Measurements from ENCODE around the gene SYF2.

SYF2 gene

DNA sequence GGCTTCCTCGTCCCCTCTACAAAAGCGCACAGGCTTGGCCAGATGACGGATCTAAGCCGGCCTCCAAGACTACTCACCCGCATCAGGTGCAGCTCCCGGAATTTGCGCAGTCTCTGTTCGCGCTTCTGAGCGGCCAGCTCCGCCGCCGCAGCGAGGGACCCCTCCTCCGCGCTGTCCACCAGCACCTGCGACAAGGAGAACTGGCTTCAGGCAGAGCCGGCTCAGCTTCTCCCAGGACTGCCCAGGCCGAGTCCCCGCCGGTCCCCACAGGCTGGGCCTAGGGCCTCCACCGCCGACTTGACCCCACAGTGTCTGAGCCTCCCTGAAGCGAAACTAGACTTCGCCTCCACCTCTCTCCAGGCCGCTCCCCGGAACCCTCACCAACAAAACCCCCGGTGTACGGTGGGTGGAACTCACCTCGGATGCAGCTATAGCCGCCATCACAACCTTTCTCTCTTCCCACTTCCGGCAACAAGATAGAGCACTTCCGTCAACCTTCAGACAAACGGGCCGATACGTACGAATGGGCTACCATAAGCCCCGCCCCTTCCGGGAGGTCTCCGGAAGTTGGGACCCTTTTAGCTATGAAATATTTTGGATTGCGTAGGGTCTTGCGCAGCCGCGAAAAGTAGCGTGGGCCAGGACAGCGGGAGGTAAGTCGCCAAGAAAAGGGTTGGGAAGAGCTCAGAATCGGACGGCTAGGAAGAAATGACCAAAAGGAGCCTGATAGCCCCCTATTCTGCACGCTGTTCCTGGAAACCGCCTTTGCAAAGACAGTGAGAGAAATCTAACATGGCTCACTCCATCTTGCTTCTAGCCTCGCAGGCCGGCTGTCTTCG, at the start of gene SYF2 (continued):
- TF ChIP-seq, protein P1, sequence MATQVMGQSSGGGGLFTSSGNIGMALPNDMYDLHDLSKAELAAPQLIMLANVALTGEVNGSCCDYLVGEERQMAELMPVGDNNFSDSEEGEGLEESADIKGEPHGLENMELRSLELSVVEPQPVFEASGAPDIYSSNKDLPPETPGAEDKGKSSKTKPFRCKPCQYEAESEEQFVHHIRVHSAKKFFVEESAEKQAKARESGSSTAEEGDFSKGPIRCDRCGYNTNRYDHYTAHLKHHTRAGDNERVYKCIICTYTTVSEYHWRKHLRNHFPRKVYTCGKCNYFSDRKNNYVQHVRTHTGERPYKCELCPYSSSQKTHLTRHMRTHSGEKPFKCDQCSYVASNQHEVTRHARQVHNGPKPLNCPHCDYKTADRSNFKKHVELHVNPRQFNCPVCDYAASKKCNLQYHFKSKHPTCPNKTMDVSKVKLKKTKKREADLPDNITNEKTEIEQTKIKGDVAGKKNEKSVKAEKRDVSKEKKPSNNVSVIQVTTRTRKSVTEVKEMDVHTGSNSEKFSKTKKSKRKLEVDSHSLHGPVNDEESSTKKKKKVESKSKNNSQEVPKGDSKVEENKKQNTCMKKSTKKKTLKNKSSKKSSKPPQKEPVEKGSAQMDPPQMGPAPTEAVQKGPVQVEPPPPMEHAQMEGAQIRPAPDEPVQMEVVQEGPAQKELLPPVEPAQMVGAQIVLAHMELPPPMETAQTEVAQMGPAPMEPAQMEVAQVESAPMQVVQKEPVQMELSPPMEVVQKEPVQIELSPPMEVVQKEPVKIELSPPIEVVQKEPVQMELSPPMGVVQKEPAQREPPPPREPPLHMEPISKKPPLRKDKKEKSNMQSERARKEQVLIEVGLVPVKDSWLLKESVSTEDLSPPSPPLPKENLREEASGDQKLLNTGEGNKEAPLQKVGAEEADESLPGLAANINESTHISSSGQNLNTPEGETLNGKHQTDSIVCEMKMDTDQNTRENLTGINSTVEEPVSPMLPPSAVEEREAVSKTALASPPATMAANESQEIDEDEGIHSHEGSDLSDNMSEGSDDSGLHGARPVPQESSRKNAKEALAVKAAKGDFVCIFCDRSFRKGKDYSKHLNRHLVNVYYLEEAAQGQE (tag by site-specific recombination; IDR thresholded peaks at IDR 0.05): peak; percentile 62
- TF ChIP-seq HOXC10 (CRISPR knock-in tag; IDR thresholded peaks at IDR 0.05) (no peak; the same call in 1 of the 2 replicates), ZNF350 (tag by site-specific recombination; IDR thresholded peaks at IDR 0.05) (no peak), ZBTB20 (tag by site-specific recombination; IDR thresholded peaks at IDR 0.05) (0 out of 2 replicates have a peak, but pooled peaks have one; percentile 13), ZFP69B (tag by site-specific recombination; IDR thresholded peaks at IDR 0.05) (0 out of 2 replicates have a peak, but pooled peaks have one; percentile 23), ZNF37A (tag by site-specific recombination; IDR thresholded peaks at IDR 0.05) (no peak), ZNF555 (tag by site-specific recombination; conservative IDR thresholded peaks at IDR 0.05) (no peak), ZNF624 (tag by site-specific recombination; IDR thresholded peaks at IDR 0.05) (no peak), ZNF473 (tag by site-specific recombination; IDR thresholded peaks at IDR 0.05) (no peak), SP3 (tag by site-specific recombination; IDR thresholded peaks at IDR 0.05) (peak; percentile 55), ZNF548 (tag by site-specific recombination; IDR thresholded peaks at IDR 0.05) (no peak), ZNF629 (tag by site-specific recombination; IDR thresholded peaks at IDR 0.05) (peak; percentile 91), ZNF174 (tag by site-specific recombination; IDR thresholded peaks at IDR 0.05) (no peak), ZNF121 (tag by site-specific recombination; IDR thresholded peaks at IDR 0.05) (no peak), ZNF514 (tag by site-specific recombination; IDR thresholded peaks at IDR 0.05) (no peak), ZBTB8A (tag by site-specific recombination; IDR thresholded peaks at IDR 0.05) (0 out of 2 replicates have a peak, but pooled peaks have one; percentile 39), ZNF626 (tag by site-specific recombination; IDR thresholded peaks at IDR 0.05) (no peak), ZSCAN30 (tag by site-specific recombination; IDR thresholded peaks at IDR 0.05) (no peak), ZNF621 (tag by site-specific recombination; IDR thresholded peaks at IDR 0.05) (no peak), PBX3 (CRISPR knock-in tag; IDR thresholded peaks at IDR 0.05) (no peak), ZEB2 (tag by site-specific recombination; IDR thresholded peaks at IDR 0.05) (no peak), ZNF701 (tag by site-specific recombination; IDR thresholded peaks at IDR 0.05) (no peak), ZNF580 (tag by site-specific recombination; IDR thresholded peaks at IDR 0.05) (peak; percentile 91; the same call in 1 of the 2 replicates), GLIS2 (tag by site-specific recombination; IDR thresholded peaks at IDR 0.05) (no peak), FEZF1 (tag by site-specific recombination; IDR thresholded peaks at IDR 0.05) (no peak), GLI2 (tag by site-specific recombination; IDR thresholded peaks at IDR 0.05; ENCODE audit: borderline replicate concordance, low read depth) (no peak), ZNF660 (tag by site-specific recombination; IDR thresholded peaks at IDR 0.05) (peak; percentile 18; the same call in 1 of the 2 replicates), ZNF335 (tag by site-specific recombination; conservative IDR thresholded peaks at IDR 0.05) (peak; percentile 90), TCF7L2 (IDR thresholded peaks at IDR 0.05; ENCODE audit: borderline replicate concordance, low read depth, low read length) (no peak), ZBTB10 (tag by site-specific recombination; IDR thresholded peaks at IDR 0.05) (no peak), ZNF248 (tag by site-specific recombination; IDR thresholded peaks at IDR 0.05) (no peak)
- TF ChIP-seq, protein P2, sequence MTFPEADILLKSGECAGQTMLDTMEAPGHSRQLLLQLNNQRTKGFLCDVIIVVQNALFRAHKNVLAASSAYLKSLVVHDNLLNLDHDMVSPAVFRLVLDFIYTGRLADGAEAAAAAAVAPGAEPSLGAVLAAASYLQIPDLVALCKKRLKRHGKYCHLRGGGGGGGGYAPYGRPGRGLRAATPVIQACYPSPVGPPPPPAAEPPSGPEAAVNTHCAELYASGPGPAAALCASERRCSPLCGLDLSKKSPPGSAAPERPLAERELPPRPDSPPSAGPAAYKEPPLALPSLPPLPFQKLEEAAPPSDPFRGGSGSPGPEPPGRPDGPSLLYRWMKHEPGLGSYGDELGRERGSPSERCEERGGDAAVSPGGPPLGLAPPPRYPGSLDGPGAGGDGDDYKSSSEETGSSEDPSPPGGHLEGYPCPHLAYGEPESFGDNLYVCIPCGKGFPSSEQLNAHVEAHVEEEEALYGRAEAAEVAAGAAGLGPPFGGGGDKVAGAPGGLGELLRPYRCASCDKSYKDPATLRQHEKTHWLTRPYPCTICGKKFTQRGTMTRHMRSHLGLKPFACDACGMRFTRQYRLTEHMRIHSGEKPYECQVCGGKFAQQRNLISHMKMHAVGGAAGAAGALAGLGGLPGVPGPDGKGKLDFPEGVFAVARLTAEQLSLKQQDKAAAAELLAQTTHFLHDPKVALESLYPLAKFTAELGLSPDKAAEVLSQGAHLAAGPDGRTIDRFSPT (tag by site-specific recombination; IDR thresholded peaks at IDR 0.05): no peak

Measured in HEK293 (cell line).